H1 (cell line): Measurements from ENCODE around the gene COL8A1. TPM values are rescaled to one million over a fixed set of nuclear protein-coding genes. Genes with fewer than 3 reads are reported as not detected.

Experiments used
- CTCF ChIA-PET: fragments of 300-600 bp; sonication (Branson Sonifier 250); formaldehyde crosslinking; loops from one replicate; lab custom pipeline; 2021; ENCODE audit not compliant: partially characterized antibody; lab: Charles Lee
- POLR2A ChIA-PET: fragments of 300-600 bp; sonication (Branson Sonifier 250); formaldehyde crosslinking; loops from one replicate; lab custom pipeline; 2021; ENCODE audit warnings: inconsistent platforms; ENCODE audit not compliant: partially characterized antibody; lab: Charles Lee
- DNase-seq, 2 experiments: peaks; one replicate each; pipeline versions ENCODE4 v3.0.0 to v3.0.0-alpha.2; 2010 to 2022; ENCODE audit warnings: low spot score in 2 of 2, low read depth in 1 of 2, mixed read lengths in 1 of 2
- FAIRE-seq: peaks from 2 replicates; lab custom pipeline; 2011; peaks lifted over from hg19 to GRCh38; lab: Jason Lieb, UNC
- H2AFZ ChIP-seq: 2 replicates; pipeline ENCODE4 v1.8.1; 2012; ENCODE audit warnings: low read length, inconsistent platforms
- H2AK5ac ChIP-seq: 2 replicates; pipeline ENCODE4 v1.6.1; 2013; ENCODE audit warnings: low read depth, low read length
- H2BK120ac ChIP-seq: replicated peaks from 2 replicates; pipeline ENCODE3; 2013; ENCODE audit warnings: low read depth, low read length, inconsistent platforms
- H2BK12ac ChIP-seq: 2 replicates; pipeline ENCODE4 v1.6.1; 2013; ENCODE audit warnings: low read depth, low read length
- H2BK15ac ChIP-seq: 2 replicates; pipeline ENCODE4 v1.6.1; 2013; ENCODE audit warnings: low read length
- H2BK20ac ChIP-seq: 2 replicates; pipeline ENCODE4 v1.6.1; 2013; ENCODE audit warnings: low read length
- H2BK5ac ChIP-seq: 2 replicates; pipeline ENCODE4 v1.6.1; 2013; ENCODE audit warnings: low read depth, low read length
- H3K14ac ChIP-seq: 2 replicates; pipeline ENCODE4 v1.6.1; 2013; ENCODE audit warnings: inconsistent platforms; ENCODE audit not compliant: insufficient read length
- H3K18ac ChIP-seq: 2 replicates; pipeline ENCODE4 v1.6.1; 2013; ENCODE audit warnings: low read length; ENCODE audit errors: extremely low read depth
- H3K23ac ChIP-seq: 2 replicates; pipeline ENCODE4 v1.6.1; 2013; ENCODE audit warnings: inconsistent platforms; ENCODE audit not compliant: insufficient read length
- H3K23me2 ChIP-seq: 2 replicates; pipeline ENCODE4 v1.6.1; 2013; ENCODE audit warnings: low read depth, low read length
- H3K27ac ChIP-seq: 2 replicates; pipeline ENCODE4 v1.6.1; 2011; ENCODE audit warnings: low read depth, low read length, inconsistent platforms
- H3K27me3 ChIP-seq, 4 experiments: replicated peaks in 1 of 4; 1 replicate in 1 of 4; 2 replicates in 3 of 4; pipeline versions ENCODE4 v1.6.1 to v1.8.1; 2011 to 2013; ENCODE audit warnings: low read length in 3 of 4, mild to moderate bottlenecking in 3 of 4, inconsistent platforms in 2 of 4, mixed read lengths in 2 of 4, moderate library complexity in 1 of 4; ENCODE audit not compliant: control insufficient read depth in 3 of 4, insufficient read depth in 3 of 4; ENCODE audit errors: extremely low read depth in 1 of 4
- H3K36me3 ChIP-seq, 4 experiments: 2 replicates each; pipeline versions ENCODE4 v1.6.1 to v1.8.1; 2011 to 2013; ENCODE audit warnings: mild to moderate bottlenecking in 4 of 4, low read length in 3 of 4, moderate library complexity in 2 of 4, control low read depth in 1 of 4, inconsistent platforms in 1 of 4; ENCODE audit not compliant: insufficient read depth in 4 of 4, control insufficient read depth in 2 of 4
- H3K4ac ChIP-seq: replicated peaks from 2 replicates; pipeline ENCODE3; 2013; ENCODE audit warnings: low read length, low read depth, mixed read lengths, inconsistent platforms; ENCODE audit not compliant: insufficient read length
- H3K4me1 ChIP-seq, 4 experiments: replicated peaks in 1 of 4; 1 replicate in 1 of 4; 2 replicates in 3 of 4; pipeline versions ENCODE4 v1.6.1 to v1.8.1; 2011 to 2013; ENCODE audit warnings: low read length in 3 of 4, inconsistent platforms in 2 of 4, mixed read lengths in 1 of 4; ENCODE audit not compliant: insufficient read depth in 4 of 4, control insufficient read depth in 3 of 4
- H3K4me2 ChIP-seq, 2 experiments: 2 replicates each; pipeline versions ENCODE4 v1.6.1 to v1.8.1; 2011 to 2013; ENCODE audit warnings: low read depth in 2 of 2, low read length in 2 of 2, control low read depth in 1 of 2, inconsistent platforms in 1 of 2, mild to moderate bottlenecking in 1 of 2; ENCODE audit not compliant: insufficient read depth in 1 of 2
- H3K4me3 ChIP-seq, 4 experiments: fragments of 200-600, 300-600 bp in 1 of 4; sonication (generic), shearing (Covaris generic), sonication (Bioruptor Twin) in 1 of 4; 2 replicates each; pipeline versions ENCODE4 v1.5.1 to v1.8.1; 2011 to 2016; ENCODE audit warnings: low read length in 4 of 4, low read depth in 3 of 4, control low read depth in 2 of 4, inconsistent platforms in 2 of 4, mild to moderate bottlenecking in 2 of 4, mixed read lengths in 1 of 4, moderate library complexity in 1 of 4; ENCODE audit not compliant: insufficient read depth in 2 of 4; ENCODE audit errors: extremely low read depth in 1 of 4
- H3K56ac ChIP-seq: replicated peaks from 2 replicates; pipeline ENCODE3; 2013; ENCODE audit warnings: low read depth, mild to moderate bottlenecking, mixed read lengths, low read length, inconsistent platforms; ENCODE audit not compliant: insufficient read length
- H3K79me1 ChIP-seq: 2 replicates; pipeline ENCODE4 v1.6.1; 2013; ENCODE audit warnings: low read depth, low read length, control low read depth
- H3K79me2 ChIP-seq, 2 experiments: 2 replicates each; pipeline versions ENCODE4 v1.6.1 to v1.8.1; 2012 to 2013; ENCODE audit warnings: low read length in 2 of 2, mild to moderate bottlenecking in 2 of 2, inconsistent platforms in 1 of 2; ENCODE audit not compliant: insufficient read depth in 2 of 2, control insufficient read depth in 1 of 2
- H3K9ac ChIP-seq, 4 experiments: replicated peaks in 1 of 4; 1 replicate in 1 of 4; 2 replicates in 3 of 4; pipeline versions ENCODE4 v1.6.1 to v1.8.1; 2011 to 2013; ENCODE audit warnings: low read depth in 3 of 4, low read length in 3 of 4, control low read depth in 2 of 4, mild to moderate bottlenecking in 2 of 4, moderate library complexity in 2 of 4, inconsistent platforms in 1 of 4; ENCODE audit errors: extremely low read depth in 1 of 4
- H3K9me3 ChIP-seq, 2 experiments: 2 replicates each; pipeline versions ENCODE4 v1.6.1 to v1.8.1; 2012 to 2013; ENCODE audit warnings: mild to moderate bottlenecking in 2 of 2, moderate library complexity in 2 of 2, control low read depth in 1 of 2, inconsistent platforms in 1 of 2, low read depth in 1 of 2, low read length in 1 of 2, mixed read lengths in 1 of 2; ENCODE audit not compliant: insufficient read depth in 2 of 2
- H4K20me1 ChIP-seq, 2 experiments: replicated peaks in 1 of 2; 2 replicates each; pipeline versions ENCODE3 to v1.8.1; 2011 to 2013; ENCODE audit warnings: inconsistent platforms in 2 of 2, low read length in 2 of 2, mild to moderate bottlenecking in 1 of 2; ENCODE audit not compliant: insufficient read depth in 2 of 2, control insufficient read depth in 1 of 2
- H4K5ac ChIP-seq: 2 replicates; pipeline ENCODE4 v1.6.1; 2013; ENCODE audit warnings: low read length, low read depth, mixed read lengths, inconsistent platforms; ENCODE audit not compliant: insufficient read length
- H4K8ac ChIP-seq: 2 replicates; pipeline ENCODE4 v1.8.0; 2013; ENCODE audit warnings: mild to moderate bottlenecking, moderate library complexity, low read length, inconsistent platforms; ENCODE audit not compliant: insufficient read depth; ENCODE audit errors: extremely low read depth
- H4K91ac ChIP-seq: replicated peaks from 2 replicates; pipeline ENCODE3; 2013; ENCODE audit warnings: low read length, mixed read lengths, inconsistent platforms; ENCODE audit not compliant: insufficient read length
- ATF3 ChIP-seq: IDR thresholded peaks from 2 replicates; pipeline ENCODE4 v1.6.1; 2011; ENCODE audit warnings: low read depth, mild to moderate bottlenecking, low read length; ENCODE audit not compliant: insufficient read depth
- BCL11A ChIP-seq, 2 experiments: IDR thresholded peaks; one replicate each; pipeline ENCODE4 v1.6.1; 2011; ENCODE audit warnings: low read depth in 2 of 2, low read length in 2 of 2, mild to moderate bottlenecking in 2 of 2
- GABPA ChIP-seq: IDR thresholded peaks from 2 replicates; pipeline ENCODE4 v1.6.1; 2011; ENCODE audit warnings: mild to moderate bottlenecking, low read length, moderate library complexity, borderline replicate concordance; ENCODE audit not compliant: insufficient read depth
- JUN ChIP-seq: IDR thresholded peaks from 2 replicates; pipeline ENCODE4 v1.6.1; 2011; ENCODE audit warnings: low read depth, mild to moderate bottlenecking, improper control_type of control experiment, low read length
- TAF1 ChIP-seq: IDR thresholded peaks from 2 replicates; pipeline ENCODE4 v1.6.1; 2011; ENCODE audit warnings: mild to moderate bottlenecking, low read depth, low read length
- TBP ChIP-seq: IDR thresholded peaks from 2 replicates; pipeline ENCODE4 v1.6.1; 2011; ENCODE audit warnings: low read depth, low read length, improper control_type of control experiment
- TCF12 ChIP-seq: IDR thresholded peaks from 2 replicates; pipeline ENCODE4 v1.6.1; 2011; ENCODE audit warnings: low read depth, mild to moderate bottlenecking, low read length
- WGBS, 2 experiments: shearing (Covaris generic) in 1 of 2; methylation state at CpG; one replicate each; pipeline versions ENCODE4 v1.1.6 to v1.1.7; 2013 to 2015; ENCODE audit warnings: low lambda C conversion rate in 2 of 2, mixed read lengths in 2 of 2, inconsistent platforms in 1 of 2, low coverage in 1 of 2, missing lambda C conversion rate in 1 of 2; ENCODE audit not compliant: insufficient replicate concordance in 2 of 2, insufficient coverage in 1 of 2, insufficient read length in 1 of 2; ENCODE audit errors: extremely low coverage in 1 of 2, missing lambda C conversion rate in 1 of 2; 5-methylcytosine and 5-hydroxymethylcytosine counted together
- polyA plus RNA-seq, 7 experiments: library from polyadenylated mRNA; depleted of rRNA in 3 of 7; stranded (reverse) in 5 of 7; unstranded in 2 of 7; fragments of >200 nt in 5 of 7; fragments of 200-250 nt in 2 of 7; gene quantifications; 1 replicate in 5 of 7; 2 replicates in 1 of 7; 4 replicates in 1 of 7; pipeline versions ENCODE4 v1.2.1 to v1.2.3, GENCODE V29; 2011 to 2013; ENCODE audit warnings: missing spikeins in 2 of 7, mixed read lengths in 2 of 7
- total RNA-seq: library from RNA; stranded (reverse); fragmentation: NEBNext Ultra II Directional; extraction: Animal tissue kit (Norgen Biotek cat#: 25700); gene quantifications from 2 replicates; pipeline ENCODE4 v1.2.1, GENCODE V29; 2021

COL8A1 gene
- total and polyA plus RNA-seq, 2 of the 8 experiments (the other 6 are each of a cell fraction or from before 2014, with no cell fraction given) = 0.21 to 1.2 TPM

GRCh38 chr3:99829844-99830243 is 191.4 kb downstream of the COL8A1 start:
- H3K9me3 ChIP-seq = no peaks in the 10 kb centered on the region
- CTCF ChIA-PET = interaction anchor here (0.6 to 1.7 kb wide), 8 partner anchors 9 to 431 kb away, joined by 3 to 10 read pairs (median 4); no protein-coding TSS in a partner anchor
- no peak overlapping the region for H2AFZ ChIP-seq
- H4K5ac ChIP-seq = no peak overlapping the region
- H3K14ac ChIP-seq = no peak overlapping the region
- no peak overlapping the region for H3K9ac ChIP-seq
- DNase-seq = no peak
- no peak overlapping the region for H3K18ac ChIP-seq
- H3K4me3 ChIP-seq = no peak overlapping the region
- no peak overlapping the region for H2BK120ac ChIP-seq
- peaks cover 0 to 40% of the 10 kb centered on the region in 2 experiments; a peak in 2 of 4 replicates for H3K79me2 ChIP-seq
- H3K27me3 ChIP-seq = no peaks in the 10 kb centered on the region
- no peak overlapping the region for H3K4me2 ChIP-seq
- H2AK5ac ChIP-seq = no peak overlapping the region
- peaks cover 0 to 4% of the 10 kb centered on the region in 2 experiments for H4K20me1 ChIP-seq
- 90% methylated on average over 3 of the region's 3 CpGs; no CpG with 5 or more reads in 1 of the 2 experiments for WGBS, 2 experiments
- H3K4ac ChIP-seq = no peak overlapping the region
- no peaks in the 10 kb centered on the region for H3K36me3 ChIP-seq
- TF ChIP-seq TBP (no peak), TCF12 (no peak), BCL11A (IDR thresholded peaks at IDR 0.05; ENCODE audit: low read depth in 2 of 2, low read length in 2 of 2) (no peak), ATF3 (no peak), JUN (no peak), GABPA (no peak), TAF1 (no peak)
- H3K23ac ChIP-seq = no peak overlapping the region
- no peak overlapping the region for H3K56ac ChIP-seq
- no peak overlapping the region for H2BK20ac ChIP-seq
- H2BK15ac ChIP-seq = no peak overlapping the region
- H4K8ac ChIP-seq = no peak overlapping the region
- no peak overlapping the region for H2BK12ac ChIP-seq
- H2BK5ac ChIP-seq = no peak overlapping the region
- no peak for FAIRE-seq
- peaks cover 0 to 2% (median 1%) of the 10 kb centered on the region in 4 experiments; a peak in 3 of 7 replicates for H3K4me1 ChIP-seq
- no peak overlapping the region for H4K91ac ChIP-seq
- peaks cover 2% of the 10 kb centered on the region; the same call in 1 of the 2 replicates for H3K79me1 ChIP-seq
- POLR2A ChIA-PET = no interaction called here
- no peaks in the 10 kb centered on the region for H3K23me2 ChIP-seq
- no peak overlapping the region for H3K27ac ChIP-seq
